ENCODE results near the gene ASH1L. TPM values are rescaled to one million over a fixed set of nuclear protein-coding genes. Genes with fewer than 3 reads are reported as not detected.

The ASH1L gene
- total RNA-seq, 2 donors from 2014 or later, result 54.3 to 85.5 TPM

- Mint-ChIP-seq H3K36me3 (no peaks in the 10 kb centered on the region), H3K27ac (no peak overlapping the region)
- ATAC-seq, result no peak
These were observed 277.0 kb downstream of the ASH1L start for GRCh38 chr1:155285631-155286044.

More at GRCh38 chr1:155285631-155286044, 277.0 kb downstream of the ASH1L start:
- no peak for DNase-seq (ENCODE audit: low spot score)
- H3K27me3 Mint-ChIP-seq, result no peaks in the 10 kb centered on the region
- H3K4me1 Mint-ChIP-seq (ENCODE audit: low read depth in 2 of 2), result no peaks in the 10 kb centered on the region
- H3K9me3 Mint-ChIP-seq, result no peaks in the 10 kb centered on the region
- H3K4me3 Mint-ChIP-seq, result no peak overlapping the region

Other genes with a start within 250 kb of the ASH1L start
- 10 to 100 TPM; 26.2 to 40.1 TPM for gene RUSC1, start 241.9 kb downstream of the ASH1L start, total RNA-seq
- gene MSTO1, start 47.4 kb upstream of the ASH1L start, total RNA-seq, result 100 to 1,000 TPM in 1 of 2 donors, 10 to 100 TPM in 1; 63.9 to 116 TPM
- 10 to 100 TPM; 73.3 to 88.9 TPM for gene YY1AP1, start 126.0 kb upstream of the ASH1L start, total RNA-seq
- gene DAP3, start 126.3 kb upstream of the ASH1L start, total RNA-seq, result 100 to 1,000 TPM; 127 to 215 TPM